K562 (cell line): ENCODE data around the gene PAAF1. TPM values are rescaled to one million over a fixed set of nuclear protein-coding genes. Genes with fewer than 3 reads are reported as not detected.
A peak's percentile ranks its signal among the peaks of the same experiment; 100 is the strongest.

ENCODE experiments used
- ATAC-seq: fragments of 200-7000 bp; cut with Tn5 transposase; 3 replicates; pipeline ENCODE4 v1.9.1; 2020; ENCODE audit warnings: moderate library complexity
- BruUV-seq: library from RNA; stranded (reverse); fragments of 400-500 nt; replicated peaks from 2 replicates; lab custom pipeline; 2021; lab: Mats Ljungman, UMichigan
- CTCF ChIA-PET: fragments of 300-600 bp; formaldehyde crosslinking; extraction: SDS; loops from one replicate; lab custom pipeline; 2021; ENCODE audit warnings: low intra/inter-chr PET ratio; lab: Yijun Ruan, JAX
- POLR2A ChIA-PET: fragments of 300-600, 350-650 bp; sonication (Branson Sonifier 250); formaldehyde crosslinking; extraction: SDS; loops from one replicate; lab custom pipeline; 2021; ENCODE audit warnings: antibody characterized with exemption, inconsistent platforms; lab: Yijun Ruan, JAX
- DNase-seq, 4 experiments: peaks; one replicate each; pipeline versions ENCODE4 v3.0.0 to v3.0.0-alpha.2; 2011 to 2018; ENCODE audit warnings: low spot score in 3 of 4, mixed read lengths in 3 of 4; ENCODE audit errors: extremely low read depth in 1 of 4
- FAIRE-seq: peaks from 2 replicates; lab custom pipeline; 2011; peaks lifted over from hg19 to GRCh38; lab: Jason Lieb, UNC
- H2AFZ ChIP-seq: 2 replicates; pipeline ENCODE4 v1.6.0; 2011; ENCODE audit warnings: low read depth, low read length, control low read depth, inconsistent platforms
- H3K27ac ChIP-seq: fragments of 200-600 bp; 3 replicates; pipeline ENCODE4 v1.8.0; 2011; ENCODE audit warnings: low read depth, mild to moderate bottlenecking, control low read depth, inconsistent platforms, low read length, moderate library complexity, mixed read lengths; ENCODE audit errors: extremely low read depth
- H3K27me3 ChIP-seq, 2 experiments: fragments of 300-600 bp in 1 of 2; 2 replicates in 1 of 2; 3 replicates in 1 of 2; pipeline versions ENCODE4 v1.6.0 to v1.8.0; 2011; ENCODE audit warnings: inconsistent platforms in 2 of 2, low read length in 2 of 2, mild to moderate bottlenecking in 1 of 2, mixed read lengths in 1 of 2, moderate library complexity in 1 of 2; ENCODE audit not compliant: control insufficient read depth in 2 of 2, insufficient read depth in 2 of 2
- H3K36me3 ChIP-seq: fragments of 300-600 bp; 3 replicates; pipeline ENCODE4 v1.8.0; 2011; ENCODE audit warnings: mild to moderate bottlenecking, low read length, inconsistent platforms; ENCODE audit not compliant: control insufficient read depth, insufficient read depth
- H3K4me1 ChIP-seq, 2 experiments: fragments of 200-600 bp in 1 of 2; replicated peaks in 1 of 2; 2 replicates in 1 of 2; 3 replicates in 1 of 2; pipeline versions ENCODE4 v1.5.1 to v1.8.0; 2011; ENCODE audit warnings: inconsistent platforms in 2 of 2, low read length in 2 of 2, mild to moderate bottlenecking in 1 of 2, mixed read lengths in 1 of 2, moderate library complexity in 1 of 2; ENCODE audit not compliant: control insufficient read depth in 2 of 2, insufficient read depth in 2 of 2
- H3K4me2 ChIP-seq: 2 replicates; pipeline ENCODE4 v1.6.1; 2011; ENCODE audit warnings: low read length, control low read depth, inconsistent platforms, mixed read lengths; ENCODE audit not compliant: insufficient read depth
- H3K4me3 ChIP-seq: fragments of 200-600 bp; sonication (generic), shearing (Covaris generic); 2 replicates; pipeline ENCODE4 v1.5.1; 2016; ENCODE audit warnings: control low read depth, inconsistent platforms
- H3K79me2 ChIP-seq: fragments of 200-600 bp; 3 replicates; pipeline ENCODE4 v1.8.0; 2011; ENCODE audit warnings: low read length, inconsistent platforms; ENCODE audit not compliant: control insufficient read depth, insufficient read depth
- H3K9ac ChIP-seq, 2 experiments: 2 replicates each; pipeline versions ENCODE4 v1.6.0 to v1.6.1; 2011; ENCODE audit warnings: low read depth in 2 of 2, low read length in 2 of 2, control low read depth in 1 of 2, inconsistent platforms in 1 of 2, mild to moderate bottlenecking in 1 of 2, mixed read lengths in 1 of 2; ENCODE audit not compliant: insufficient read depth in 1 of 2
- H3K9me1 ChIP-seq: one replicate; pipeline ENCODE4 v1.6.0; 2011; ENCODE audit warnings: inconsistent platforms, mild to moderate bottlenecking, low read length, moderate library complexity; ENCODE audit not compliant: control insufficient read depth, insufficient read depth
- H3K9me3 ChIP-seq: replicated peaks from 2 replicates; pipeline ENCODE4 v1.5.1; 2011; ENCODE audit warnings: low read depth, low read length, inconsistent platforms; ENCODE audit not compliant: control insufficient read depth, insufficient read depth
- H4K20me1 ChIP-seq: replicated peaks from 2 replicates; pipeline ENCODE4 v1.6.1; 2011; ENCODE audit warnings: low read length, inconsistent platforms, mixed read lengths; ENCODE audit not compliant: control insufficient read depth, insufficient read depth
- DEAF1 ChIP-seq: fragments of 450-650 bp; formaldehyde crosslinking; IDR thresholded peaks from 2 replicates; pipeline ENCODE4 v1.4.0; 2020; ENCODE audit warnings: mild to moderate bottlenecking, moderate library complexity
- JUNB ChIP-seq: fragments of 450-650 bp; formaldehyde crosslinking; conservative IDR thresholded peaks from 2 replicates; pipeline ENCODE4 v1.4.0; 2020; ENCODE audit warnings: mild to moderate bottlenecking
- MXI1 ChIP-seq: IDR thresholded peaks from 2 replicates; pipeline ENCODE4 v1.6.1; 2011; ENCODE audit warnings: low read depth, mild to moderate bottlenecking, improper control_type of control experiment, low read length
- NCOR1 ChIP-seq: fragments of 450-650 bp; IDR thresholded peaks from 2 replicates; pipeline ENCODE4 v1.6.1; 2016; ENCODE audit warnings: mild to moderate bottlenecking, moderate library complexity
- RAD21 ChIP-seq, 2 experiments: fragments of 250-450 bp in 1 of 2; fragments of 450-650 bp in 1 of 2; sonication (Bioruptor Pico) in 1 of 2; formaldehyde crosslinking in 1 of 2; IDR thresholded peaks in 1 of 2; conservative IDR thresholded peaks in 1 of 2; 2 replicates each; pipeline versions ENCODE4 v1.4.0 to v1.8.0; 2020 to 2022; ENCODE audit warnings: mild to moderate bottlenecking in 2 of 2, moderate library complexity in 1 of 2
- RBM25 ChIP-seq: fragments of 200-400 bp; formaldehyde crosslinking; IDR thresholded peaks from 2 replicates; pipeline ENCODE4 v1.6.1; 2018; ENCODE audit warnings: low read length, low read depth, moderate library complexity; ENCODE audit not compliant: severe bottlenecking
- TCFL5 ChIP-seq: fragments of 250-450 bp; sonication (Bioruptor Pico); conservative IDR thresholded peaks from 2 replicates; pipeline ENCODE4 v1.6.1; 2021; ENCODE audit warnings: mild to moderate bottlenecking, moderate library complexity, matching md5 sums
- ZKSCAN1 ChIP-seq: fragments of 150-350 bp; IDR thresholded peaks from 2 replicates; pipeline ENCODE4 v1.6.1; 2016; ENCODE audit warnings: low read depth, low read length
- ZNF347 ChIP-seq: fragments of 450-650 bp; formaldehyde crosslinking; IDR thresholded peaks from 2 replicates; pipeline ENCODE4 v1.4.0; 2020; ENCODE audit warnings: low read depth, mild to moderate bottlenecking, moderate library complexity
- WGBS: fragments of 100-300 bp; shearing (Covaris generic); methylation state at CpG from one replicate; pipeline ENCODE4 v1.1.6; 2016; ENCODE audit warnings: low coverage, mixed read lengths; ENCODE audit not compliant: insufficient coverage; ENCODE audit errors: missing lambda C conversion rate; 5-methylcytosine and 5-hydroxymethylcytosine counted together
- in situ Hi-C: fragments of 300-500 bp; cut with MboI; formaldehyde crosslinking; loops from 4 replicates; pipeline ENCODE4 v1.15.0; 2018; ENCODE audit warnings: inconsistent platforms, mixed read lengths
- intact Hi-C: fragments of 100-400 bp; cut with micrococcal nuclease; formaldehyde crosslinking; loops from 2 replicates; pipeline ENCODE4 v1.14.2; 2022
- polyA plus RNA-seq, 8 experiments: library from polyadenylated mRNA; depleted of rRNA in 4 of 8; stranded (reverse) in 5 of 8; unstranded in 3 of 8; fragments of >200 nt; fragmentation: Nextera tagmentation in 2 of 8; fragmentation: Illumina TruSeq in 1 of 8; extraction: Ambion mirVana in 2 of 8; extraction: Trizol in 1 of 8; gene quantifications; 2 replicates each; pipeline versions ENCODE4 v1.2.1 to v1.2.3, GENCODE V29; 2011 to 2014; ENCODE audit warnings: inconsistent platforms in 1 of 8, missing spikeins in 1 of 8
- total RNA-seq, 7 experiments: library from RNA; depleted of rRNA in 6 of 7; stranded (reverse); fragments of >200 nt in 6 of 7; fragmentation: Illumina TruSeq in 2 of 7; extraction: Trizol in 2 of 7; gene quantifications; 2 replicates each; pipeline versions ENCODE4 v1.2.1 to v1.2.3, GENCODE V29; 2011 to 2021; ENCODE audit warnings: low replicate concordance in 1 of 7

Gene PAAF1
- total and polyA plus RNA-seq, 9 of the 15 experiments (the other 6 are each of a cell fraction or from before 2014, with no cell fraction given), result 13.5 to 78.6 (median 23.3) TPM

- WGBS, result 13% methylated on average over 1 of the region's 1 CpG
- ATAC-seq, result no peak
- peaks cover 44% of the 10 kb centered on the region for H3K36me3 ChIP-seq
Measured at GRCh38 chr11:73889019-73889418, 12.2 kb downstream of the PAAF1 start.

More at GRCh38 chr11:73889019-73889418, 12.2 kb downstream of the PAAF1 start:
- intact Hi-C loops, result no loop called here
- FAIRE-seq, result peak; percentile 23
- POLR2A ChIA-PET, result no interaction called here
- no peaks in the 10 kb centered on the region for H3K79me2 ChIP-seq
- H3K4me2 ChIP-seq, result no peak overlapping the region
- no peak for DNase-seq
- H3K9ac ChIP-seq, result no peak overlapping the region
- in situ Hi-C loops, result no loop called here
- no peaks in the 10 kb centered on the region for H3K27me3 ChIP-seq
- CTCF ChIA-PET, result no interaction called here
- H3K9me1 ChIP-seq, result no peaks in the 10 kb centered on the region
- H4K20me1 ChIP-seq, result no peaks in the 10 kb centered on the region
- H3K27ac ChIP-seq, result no peak overlapping the region
- H2AFZ ChIP-seq, result no peak overlapping the region
- H3K4me1 ChIP-seq, result no peaks in the 10 kb centered on the region
- H3K4me3 ChIP-seq, result no peak overlapping the region
- no peak for TF ChIP-seq RAD21 (CRISPR knock-in tag; conservative IDR thresholded peaks at IDR 0.05 in 1 of 2, IDR thresholded peaks at IDR 0.05 in 1 of 2)
- TF ChIP-seq ZNF347 (CRISPR knock-in tag), result no peak
- no peak for TF ChIP-seq RBM25
- TF ChIP-seq TCFL5, result no peak
- TF ChIP-seq MXI1, result no peak
- no peak for TF ChIP-seq NCOR1
- TF ChIP-seq DEAF1, result no peak
- no peak for TF ChIP-seq ZKSCAN1
- TF ChIP-seq JUNB (CRISPR knock-in tag), result no peak
- TF ChIP-seq, all 486 proteins: peak for 0
- H3K9me3 ChIP-seq, result no peaks in the 10 kb centered on the region
- no TSS peak for BruUV-seq
